ENCODE measurements around the gene TKTL1. TPM values are rescaled to one million over a fixed set of nuclear protein-coding genes. Genes with fewer than 3 reads are reported as not detected.

The TKTL1 gene
- total and polyA plus RNA-seq, 2 of the 4 experiments (the other 2 are of a cell fraction): not detected

DNA sequence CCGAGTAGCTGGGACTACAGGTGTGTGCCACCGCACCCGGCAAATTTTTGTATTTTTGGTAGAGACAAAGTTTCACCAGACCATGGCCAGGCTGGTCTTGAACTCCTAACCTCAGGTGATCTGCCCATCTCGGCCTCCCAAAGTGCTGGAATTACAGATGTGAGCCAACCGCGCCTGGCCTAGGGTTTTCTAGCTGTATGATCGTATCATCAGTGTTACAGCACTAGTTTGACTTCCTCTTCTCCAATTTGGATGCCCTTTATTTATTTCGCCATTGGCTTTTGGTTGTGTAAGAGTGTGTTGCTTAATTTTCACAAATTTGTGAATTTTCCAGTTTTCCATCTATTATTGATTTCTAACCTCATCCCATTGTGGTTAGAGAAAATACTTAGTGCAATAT, 5.2 kb downstream of the TKTL1 start:
- H3K18ac ChIP-seq (ENCODE audit: low read depth, low read length): no peak overlapping the region
- DNase-seq: no peak
- H4K8ac ChIP-seq (ENCODE audit: low read depth in 2 of 2, low read length in 2 of 2): no peak overlapping the region
- in situ Hi-C loops (cut with MboI; ENCODE audit: low sequenced_read_pairs): no loop called here
- H3K79me1 ChIP-seq (ENCODE audit: low read depth in 1 of 2, low read length in 2 of 2): no peaks in the 10 kb centered on the region
- no peak overlapping the region for H2BK5ac ChIP-seq (ENCODE audit: low read depth, low read length, poor library complexity, severe bottlenecking)
- no peak overlapping the region for H3K27ac ChIP-seq (ENCODE audit: insufficient read depth, low read length)
- no peak overlapping the region for H4K5ac ChIP-seq (ENCODE audit: low read depth, low read length)
- dilution Hi-C loops (cut with HindIII; ENCODE audit: low sequenced_read_pairs, unreplicated experiment): no loop called here
- no peak overlapping the region for H3K23ac ChIP-seq (ENCODE audit: low read depth, low read length)
- no peak overlapping the region for H2BK120ac ChIP-seq (ENCODE audit: low read depth, low read length)
- H3K14ac ChIP-seq (replicated peaks; ENCODE audit: low read depth, low read length): no peak overlapping the region
- ATAC-seq (ENCODE audit: low read depth): no peak
- H3K9me1 ChIP-seq (ENCODE audit: insufficient read depth, low read length): no peaks in the 10 kb centered on the region
- no peak overlapping the region for H3K4ac ChIP-seq (ENCODE audit: low read depth, low read length)
- no peak overlapping the region for H2AFZ ChIP-seq (replicated peaks; ENCODE audit: low read length, poor library complexity)
- no peak overlapping the region for H3K56ac ChIP-seq (ENCODE audit: extremely low read depth, insufficient read depth, low read length)
- no peak overlapping the region for H2BK20ac ChIP-seq (ENCODE audit: low read depth, low read length)
- no peak overlapping the region for H3K4me3 ChIP-seq (ENCODE audit: insufficient read depth, low read depth, low read length)
- CTCF ChIA-PET: no interaction called here
- TF ChIP-seq SMC3 (IDR thresholded peaks at IDR 0.05; ENCODE audit: low read depth, low read length) (no peak), RAD21 (IDR thresholded peaks at IDR 0.05; ENCODE audit: low read length) (no peak), MAFK (IDR thresholded peaks at IDR 0.05; ENCODE audit: low read depth, low read length) (no peak), FOS (IDR thresholded peaks at IDR 0.05; ENCODE audit: low read depth, low read length) (no peak), RFX5 (IDR thresholded peaks at IDR 0.05; ENCODE audit: low read depth, low read length) (no peak), MAZ (IDR thresholded peaks at IDR 0.05; ENCODE audit: borderline replicate concordance, low read depth, low read length) (no peak), CEBPB (IDR thresholded peaks at IDR 0.05; ENCODE audit: low read depth, low read length) (no peak), POLR2A (IDR thresholded peaks at IDR 0.05; ENCODE audit: low read depth, low read length) (no peak), RCOR1 (IDR thresholded peaks at IDR 0.05; ENCODE audit: insufficient replicate concordance, low read length) (no peak), CHD1 (IDR thresholded peaks at IDR 0.05; ENCODE audit: low read depth, low read length) (no peak), NFE2L2 (IDR thresholded peaks at IDR 0.05; ENCODE audit: low read depth, low read length) (no peak), BHLHE40 (IDR thresholded peaks at IDR 0.05; ENCODE audit: low read depth, low read length) (no peak), MXI1 (IDR thresholded peaks at IDR 0.05; ENCODE audit: borderline replicate concordance, low read depth, low read length) (no peak)
- TF ChIP-seq, protein P1, sequence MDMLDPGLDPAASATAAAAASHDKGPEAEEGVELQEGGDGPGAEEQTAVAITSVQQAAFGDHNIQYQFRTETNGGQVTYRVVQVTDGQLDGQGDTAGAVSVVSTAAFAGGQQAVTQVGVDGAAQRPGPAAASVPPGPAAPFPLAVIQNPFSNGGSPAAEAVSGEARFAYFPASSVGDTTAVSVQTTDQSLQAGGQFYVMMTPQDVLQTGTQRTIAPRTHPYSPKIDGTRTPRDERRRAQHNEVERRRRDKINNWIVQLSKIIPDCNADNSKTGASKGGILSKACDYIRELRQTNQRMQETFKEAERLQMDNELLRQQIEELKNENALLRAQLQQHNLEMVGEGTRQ (IDR thresholded peaks at IDR 0.05; ENCODE audit: low read depth, low read length): no peak
- TF ChIP-seq, protein P2, sequence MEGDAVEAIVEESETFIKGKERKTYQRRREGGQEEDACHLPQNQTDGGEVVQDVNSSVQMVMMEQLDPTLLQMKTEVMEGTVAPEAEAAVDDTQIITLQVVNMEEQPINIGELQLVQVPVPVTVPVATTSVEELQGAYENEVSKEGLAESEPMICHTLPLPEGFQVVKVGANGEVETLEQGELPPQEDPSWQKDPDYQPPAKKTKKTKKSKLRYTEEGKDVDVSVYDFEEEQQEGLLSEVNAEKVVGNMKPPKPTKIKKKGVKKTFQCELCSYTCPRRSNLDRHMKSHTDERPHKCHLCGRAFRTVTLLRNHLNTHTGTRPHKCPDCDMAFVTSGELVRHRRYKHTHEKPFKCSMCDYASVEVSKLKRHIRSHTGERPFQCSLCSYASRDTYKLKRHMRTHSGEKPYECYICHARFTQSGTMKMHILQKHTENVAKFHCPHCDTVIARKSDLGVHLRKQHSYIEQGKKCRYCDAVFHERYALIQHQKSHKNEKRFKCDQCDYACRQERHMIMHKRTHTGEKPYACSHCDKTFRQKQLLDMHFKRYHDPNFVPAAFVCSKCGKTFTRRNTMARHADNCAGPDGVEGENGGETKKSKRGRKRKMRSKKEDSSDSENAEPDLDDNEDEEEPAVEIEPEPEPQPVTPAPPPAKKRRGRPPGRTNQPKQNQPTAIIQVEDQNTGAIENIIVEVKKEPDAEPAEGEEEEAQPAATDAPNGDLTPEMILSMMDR (conservative IDR thresholded peaks at IDR 0.05; ENCODE audit: low read depth, low read length): no peak
- TF ChIP-seq, protein P3, sequence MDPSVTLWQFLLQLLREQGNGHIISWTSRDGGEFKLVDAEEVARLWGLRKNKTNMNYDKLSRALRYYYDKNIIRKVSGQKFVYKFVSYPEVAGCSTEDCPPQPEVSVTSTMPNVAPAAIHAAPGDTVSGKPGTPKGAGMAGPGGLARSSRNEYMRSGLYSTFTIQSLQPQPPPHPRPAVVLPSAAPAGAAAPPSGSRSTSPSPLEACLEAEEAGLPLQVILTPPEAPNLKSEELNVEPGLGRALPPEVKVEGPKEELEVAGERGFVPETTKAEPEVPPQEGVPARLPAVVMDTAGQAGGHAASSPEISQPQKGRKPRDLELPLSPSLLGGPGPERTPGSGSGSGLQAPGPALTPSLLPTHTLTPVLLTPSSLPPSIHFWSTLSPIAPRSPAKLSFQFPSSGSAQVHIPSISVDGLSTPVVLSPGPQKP (IDR thresholded peaks at IDR 0.05; ENCODE audit: borderline replicate concordance, low read depth, low read length): no peak
- H3K36me3 ChIP-seq (ENCODE audit: control insufficient read depth, insufficient read depth, low read length): no peaks in the 10 kb centered on the region
- no peak overlapping the region for H4K91ac ChIP-seq (ENCODE audit: insufficient read depth, low read depth, low read length)
- H3K27me3 ChIP-seq (ENCODE audit: control insufficient read depth, insufficient read depth, low read length): peaks cover 2% of the 10 kb centered on the region
- no peaks in the 10 kb centered on the region; the same call in 1 of the 2 replicates for H3K9me3 ChIP-seq (ENCODE audit: control insufficient read depth, insufficient read depth, low read length)
- H3K9ac ChIP-seq (ENCODE audit: low read depth, low read length): no peak overlapping the region
- H3K4me1 ChIP-seq (ENCODE audit: control insufficient read depth, insufficient read depth, low read length): no peaks in the 10 kb centered on the region
- no peak overlapping the region for H2AK9ac ChIP-seq (replicated peaks; ENCODE audit: low read depth, low read length, poor library complexity)
- POLR2A ChIA-PET (ENCODE audit: unreplicated experiment): no interaction called here
- H3K4me2 ChIP-seq (ENCODE audit: low read depth, low read length): no peak overlapping the region
- WGBS, 2 experiments (ENCODE audit: extremely low coverage in 2 of 2, insufficient read length in 1 of 2): 95% methylated on average over 3 of the region's 8 CpGs; no CpG with 5 or more reads in 1 of the 2 experiments
- intact Hi-C loops (cut with micrococcal nuclease): no loop called here
- no peaks in the 10 kb centered on the region for H4K20me1 ChIP-seq (ENCODE audit: insufficient read depth, low read length)
- H2AK5ac ChIP-seq (ENCODE audit: low read depth, low read length): no peak overlapping the region
- BruUV-seq (replicated peaks): no TSS peak
- H2BK15ac ChIP-seq (ENCODE audit: low read depth, low read length): no peak overlapping the region
